ENCODE data around the gene OS9. TPM values are rescaled to one million over a fixed set of nuclear protein-coding genes. Genes with fewer than 3 reads are reported as not detected.
A peak's percentile ranks its signal among the peaks of the same experiment; 100 is the strongest.

The OS9 gene
- polyA plus RNA-seq, 2 donors, result 106 to 120 TPM

- Histone ChIP-seq H3K4me1 (ENCODE audit: control insufficient read depth in 2 of 2, insufficient read depth in 2 of 2, low read length in 1 of 2) (peaks cover under 1 to 11% of the 10 kb centered on the region in 2 donors), H3K27me3 (ENCODE audit: control insufficient read depth in 1 of 2, insufficient read depth in 2 of 2, low read length in 2 of 2) (no peaks in the 10 kb centered on the region), H3K36me3 (ENCODE audit: control insufficient read depth in 2 of 2, insufficient read depth in 2 of 2, low read length in 1 of 2) (peaks cover 0 to 11% of the 10 kb centered on the region in 2 donors), H3K4me3 (ENCODE audit: low read depth in 1 of 2, low read length in 2 of 2) (peak overlapping the region in 1 of 2 donors; percentile 95), H3K9me3 (ENCODE audit: control insufficient read depth in 2 of 2, insufficient read depth in 1 of 2, low read depth in 1 of 2, low read length in 1 of 2) (no peaks in the 10 kb centered on the region), H3K27ac (ENCODE audit: low read depth in 2 of 2, low read length in 1 of 2) (peak overlapping the region in 1 of 2 donors; percentile 99)
- 65 to 85% methylated on average over 3 of the region's 3 CpGs for WGBS, 2 donors
These were observed 52.1 kb downstream of the OS9 start for GRCh38 chr12:57746025-57746424.

DNA sequence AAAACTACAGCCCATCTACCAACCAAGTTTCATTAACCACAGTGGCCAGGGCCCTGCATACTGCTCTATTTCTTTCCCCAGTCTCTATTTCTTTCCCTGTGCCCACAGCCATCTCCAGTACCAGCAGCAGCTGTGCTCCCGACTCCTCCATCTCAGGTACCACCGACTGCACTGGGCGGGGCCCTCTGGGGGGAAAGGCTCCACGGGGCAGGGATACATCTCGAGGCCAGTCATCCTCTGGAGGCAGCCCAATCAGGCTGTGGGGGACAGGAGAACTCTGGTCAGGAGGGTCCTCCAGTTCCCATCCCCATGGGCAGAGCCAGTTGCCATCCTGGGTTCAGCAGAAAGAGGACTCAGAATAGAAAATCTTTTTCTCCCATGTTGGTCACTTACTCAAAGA, 55.1 kb downstream of the OS9 start:
- H3K4me1 ChIP-seq (ENCODE audit: control insufficient read depth in 2 of 2, insufficient read depth in 2 of 2, low read length in 1 of 2), result peaks cover 6 to 15% of the 10 kb centered on the region in 2 donors
- WGBS, 2 donors, result 92% methylated on average over 5 of the region's 5 CpGs
- no peak overlapping the region for H3K4me3 ChIP-seq (ENCODE audit: low read depth in 1 of 2, low read length in 2 of 2)

DNA sequence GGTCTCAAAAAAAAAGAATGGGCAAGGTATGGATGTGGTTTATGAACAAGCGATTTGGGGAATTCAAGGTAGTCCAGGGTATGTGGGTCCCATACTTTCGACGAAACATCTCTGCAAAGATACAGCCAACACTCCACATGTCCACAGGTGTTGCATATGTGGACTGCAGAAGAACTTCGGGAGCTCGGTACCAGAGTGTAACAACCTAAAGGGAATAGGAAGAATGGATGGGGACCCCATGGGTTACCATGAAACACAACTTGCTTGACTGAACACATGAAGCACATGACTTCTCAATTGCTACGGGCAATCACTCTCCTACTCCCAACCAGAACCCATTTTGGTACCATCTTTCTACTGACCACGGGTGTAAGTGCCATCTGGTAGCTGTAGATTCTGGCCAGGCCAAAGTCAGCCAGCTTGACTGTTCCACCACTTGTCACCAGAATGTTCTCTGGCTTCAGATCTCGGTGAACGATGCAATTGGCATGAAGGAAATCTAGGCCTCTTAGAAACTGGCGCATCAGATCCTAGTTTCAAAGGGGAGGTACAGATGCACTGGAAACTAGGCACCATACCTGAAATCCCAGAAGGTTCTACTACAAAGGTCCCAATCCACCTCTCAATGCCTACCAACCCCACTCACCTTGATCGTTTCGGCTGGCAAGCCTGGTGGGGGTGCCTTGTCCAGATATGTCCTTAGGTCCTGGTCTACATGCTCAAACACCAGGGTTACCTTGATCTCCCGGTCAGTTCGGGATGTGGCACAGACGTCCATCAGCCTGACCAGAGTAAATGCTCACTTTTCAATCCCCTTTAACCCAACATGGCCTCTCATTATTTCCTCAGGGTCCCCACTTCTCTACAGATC, 56.9 kb downstream of the OS9 start:
- H3K4me3 ChIP-seq (ENCODE audit: low read depth in 1 of 2, low read length in 2 of 2), result peak overlapping the region; percentile 58 to 72
- 87% methylated on average over 15 of the region's 15 CpGs for WGBS, 2 donors
- H3K27me3 ChIP-seq (ENCODE audit: control insufficient read depth in 1 of 2, insufficient read depth in 2 of 2, low read length in 2 of 2), result no peaks in the 10 kb centered on the region
- no peaks in the 10 kb centered on the region for H3K9me3 ChIP-seq (ENCODE audit: control insufficient read depth in 2 of 2, insufficient read depth in 1 of 2, low read depth in 1 of 2, low read length in 1 of 2)
- peaks cover 0 to 11% of the 10 kb centered on the region in 2 donors for H3K36me3 ChIP-seq (ENCODE audit: control insufficient read depth in 2 of 2, insufficient read depth in 2 of 2, low read length in 1 of 2)
- H3K4me1 ChIP-seq (ENCODE audit: control insufficient read depth in 2 of 2, insufficient read depth in 2 of 2, low read length in 1 of 2), result peaks cover 6 to 9% of the 10 kb centered on the region in 2 donors
- H3K27ac ChIP-seq (ENCODE audit: low read depth in 2 of 2, low read length in 1 of 2), result peak overlapping the region in 1 of 2 donors; percentile 88

More for the DNA sequence above, 55.1 kb downstream of the OS9 start:
- H3K9me3 ChIP-seq (ENCODE audit: control insufficient read depth in 2 of 2, insufficient read depth in 1 of 2, low read depth in 1 of 2, low read length in 1 of 2), result no peaks in the 10 kb centered on the region
- no peaks in the 10 kb centered on the region for H3K27me3 ChIP-seq (ENCODE audit: control insufficient read depth in 1 of 2, insufficient read depth in 2 of 2, low read length in 2 of 2)
- no peak overlapping the region for H3K27ac ChIP-seq (ENCODE audit: low read depth in 2 of 2, low read length in 1 of 2)
- peaks cover 0 to 11% of the 10 kb centered on the region in 2 donors for H3K36me3 ChIP-seq (ENCODE audit: control insufficient read depth in 2 of 2, insufficient read depth in 2 of 2, low read length in 1 of 2)

GRCh38 chr12:57751432-57751787, 57.5 kb downstream of the OS9 start:
- Histone ChIP-seq H3K27me3 (ENCODE audit: control insufficient read depth in 1 of 2, insufficient read depth in 2 of 2, low read length in 2 of 2) (no peaks in the 10 kb centered on the region), H3K4me1 (ENCODE audit: control insufficient read depth in 2 of 2, insufficient read depth in 2 of 2, low read length in 1 of 2) (peaks cover 6 to 8% of the 10 kb centered on the region in 2 donors), H3K27ac (ENCODE audit: low read depth in 2 of 2, low read length in 1 of 2) (peak overlapping the region; percentile 71 to 88), H3K9me3 (ENCODE audit: control insufficient read depth in 2 of 2, insufficient read depth in 1 of 2, low read depth in 1 of 2, low read length in 1 of 2) (no peaks in the 10 kb centered on the region), H3K4me3 (ENCODE audit: low read depth in 1 of 2, low read length in 2 of 2) (peak overlapping the region; percentile 58 to 72), H3K36me3 (ENCODE audit: control insufficient read depth in 2 of 2, insufficient read depth in 2 of 2, low read length in 1 of 2) (peaks cover 0 to 11% of the 10 kb centered on the region in 2 donors)
- 9 to 13% methylated on average over 8 of the region's 8 CpGs for WGBS, 2 donors

GRCh38 chr12:57751788-57752667, 58.1 kb downstream of the OS9 start, which contains the start of gene CDK4:
TSS of gene CDK4 (minus strand) at chr12:57752310. CDS start at chr12:57751717, 593 bp downstream.
- WGBS, 2 donors, result 0 to 1% methylated on average over 58 of the region's 58 CpGs
- Histone ChIP-seq H3K27me3 (ENCODE audit: control insufficient read depth in 1 of 2, insufficient read depth in 2 of 2, low read length in 2 of 2) (no peaks in the 10 kb centered on the region), H3K36me3 (ENCODE audit: control insufficient read depth in 2 of 2, insufficient read depth in 2 of 2, low read length in 1 of 2) (peaks cover 0 to 11% of the 10 kb centered on the region in 2 donors), H3K27ac (ENCODE audit: low read depth in 2 of 2, low read length in 1 of 2) (peak within 1 kb of the TSS; percentile 71 to 88), H3K4me3 (ENCODE audit: low read depth in 1 of 2, low read length in 2 of 2) (peak within 1 kb of the TSS; percentile 58 to 72), H3K4me1 (ENCODE audit: control insufficient read depth in 2 of 2, insufficient read depth in 2 of 2, low read length in 1 of 2) (peaks cover 6 to 8% of the 10 kb centered on the region in 2 donors), H3K9me3 (ENCODE audit: control insufficient read depth in 2 of 2, insufficient read depth in 1 of 2, low read depth in 1 of 2, low read length in 1 of 2) (no peaks in the 10 kb centered on the region)

- Histone ChIP-seq H3K4me3 (ENCODE audit: low read depth in 1 of 2, low read length in 2 of 2) (peak overlapping the region; percentile 58 to 72), H3K4me1 (ENCODE audit: control insufficient read depth in 2 of 2, insufficient read depth in 2 of 2, low read length in 1 of 2) (peaks cover 6 to 8% of the 10 kb centered on the region in 2 donors)
- WGBS, 2 donors, result 0% methylated on average over 5 of the region's 5 CpGs
These were observed 58.7 kb downstream of the OS9 start for GRCh38 chr12:57752668-57753000.

GRCh38 chr12:57753756-57754337, 59.9 kb downstream of the OS9 start:
- peaks cover 0 to 13% of the 10 kb centered on the region in 2 donors for H3K36me3 ChIP-seq (ENCODE audit: control insufficient read depth in 2 of 2, insufficient read depth in 2 of 2, low read length in 1 of 2)
- H3K4me3 ChIP-seq (ENCODE audit: low read depth in 1 of 2, low read length in 2 of 2), result no peak overlapping the region
- H3K9me3 ChIP-seq (ENCODE audit: control insufficient read depth in 2 of 2, insufficient read depth in 1 of 2, low read depth in 1 of 2, low read length in 1 of 2), result no peaks in the 10 kb centered on the region
- H3K27me3 ChIP-seq (ENCODE audit: control insufficient read depth in 1 of 2, insufficient read depth in 2 of 2, low read length in 2 of 2), result no peaks in the 10 kb centered on the region
- WGBS, 2 donors, result 18 to 27% methylated on average over 1 of the region's 1 CpG
- H3K27ac ChIP-seq (ENCODE audit: low read depth in 2 of 2, low read length in 1 of 2), result no peak overlapping the region
- H3K4me1 ChIP-seq (ENCODE audit: control insufficient read depth in 2 of 2, insufficient read depth in 2 of 2, low read length in 1 of 2), result peaks cover 6 to 8% of the 10 kb centered on the region in 2 donors

More at GRCh38 chr12:57752668-57753000, 58.7 kb downstream of the OS9 start:
- Histone ChIP-seq H3K36me3 (ENCODE audit: control insufficient read depth in 2 of 2, insufficient read depth in 2 of 2, low read length in 1 of 2) (peaks cover 0 to 11% of the 10 kb centered on the region in 2 donors), H3K27ac (ENCODE audit: low read depth in 2 of 2, low read length in 1 of 2) (peak overlapping the region in 1 of 2 donors; percentile 65), H3K27me3 (ENCODE audit: control insufficient read depth in 1 of 2, insufficient read depth in 2 of 2, low read length in 2 of 2) (no peaks in the 10 kb centered on the region), H3K9me3 (ENCODE audit: control insufficient read depth in 2 of 2, insufficient read depth in 1 of 2, low read depth in 1 of 2, low read length in 1 of 2) (no peaks in the 10 kb centered on the region)

DNA sequence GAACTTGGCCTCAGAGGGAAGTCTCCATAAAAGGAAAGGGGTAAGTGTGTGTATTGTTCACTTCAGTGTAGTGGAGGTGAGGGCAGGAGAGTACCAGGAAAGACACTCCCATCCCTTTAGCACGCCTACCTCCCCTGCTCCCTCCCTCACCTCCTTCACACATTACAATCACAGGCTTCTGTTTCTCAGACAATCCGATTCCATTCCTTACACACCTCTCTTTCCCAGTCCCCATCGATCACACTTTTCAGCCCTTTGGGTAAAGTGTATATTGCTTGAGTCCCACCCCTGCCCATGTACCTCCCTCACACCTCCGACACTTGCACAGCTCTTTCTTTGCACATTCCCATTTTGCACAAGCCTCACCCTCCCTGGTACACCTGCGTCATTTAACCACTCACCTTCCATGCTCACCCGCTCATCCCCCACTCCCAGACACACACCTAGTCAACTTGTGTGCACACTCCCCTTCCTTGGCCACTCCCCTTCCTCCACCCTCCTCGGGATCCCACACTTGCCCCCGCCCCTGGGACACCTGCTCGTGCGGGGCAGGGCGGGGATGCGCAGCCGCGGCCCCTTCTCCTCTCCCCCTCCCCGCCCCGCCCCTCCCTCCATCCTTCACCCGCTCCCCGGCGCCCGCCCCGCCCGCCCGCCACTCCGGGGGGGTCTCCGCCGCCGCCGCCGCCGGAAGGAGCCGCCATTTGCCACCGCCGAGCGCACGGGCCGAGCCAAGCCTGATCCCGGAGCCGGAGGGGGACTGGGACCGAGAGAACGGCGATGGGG, 60.7 kb downstream of the OS9 start, which contains the start of gene MARCHF9:
TSS of gene MARCHF9 (plus strand) at position 693 of the 783 bp plus-strand sequence. CDS start 426 bp downstream, outside the sequence.
- H3K36me3 ChIP-seq (ENCODE audit: control insufficient read depth in 2 of 2, insufficient read depth in 2 of 2, low read length in 1 of 2), result peaks cover 0 to 14% of the 10 kb centered on the region in 2 donors
- H3K4me1 ChIP-seq (ENCODE audit: control insufficient read depth in 2 of 2, insufficient read depth in 2 of 2, low read length in 1 of 2), result peaks cover 6 to 8% of the 10 kb centered on the region in 2 donors
- H3K9me3 ChIP-seq (ENCODE audit: control insufficient read depth in 2 of 2, insufficient read depth in 1 of 2, low read depth in 1 of 2, low read length in 1 of 2), result no peaks in the 10 kb centered on the region
- H3K27ac ChIP-seq (ENCODE audit: low read depth in 2 of 2, low read length in 1 of 2), result peak within 1 kb of the TSS; percentile 69
- no peaks in the 10 kb centered on the region for H3K27me3 ChIP-seq (ENCODE audit: control insufficient read depth in 1 of 2, insufficient read depth in 2 of 2, low read length in 2 of 2)
- WGBS, 2 donors, result 1% methylated on average over 29 to 41 of the region's 41 CpGs
- peak within 1 kb of the TSS; percentile 56 to 76 for H3K4me3 ChIP-seq (ENCODE audit: low read depth in 1 of 2, low read length in 2 of 2)

All from esophagus (tissue), 2 donors.